CD4-positive, alpha-beta T cell treated with Interleukin-4 for 4 hours (primary cell): Measurements from ENCODE around the gene SEPTIN6.

ENCODE experiments used
- DNase-seq: peaks from one replicate; pipeline ENCODE4 v3.0.0-alpha.2; 2020

SEPTIN6 gene

DNA sequence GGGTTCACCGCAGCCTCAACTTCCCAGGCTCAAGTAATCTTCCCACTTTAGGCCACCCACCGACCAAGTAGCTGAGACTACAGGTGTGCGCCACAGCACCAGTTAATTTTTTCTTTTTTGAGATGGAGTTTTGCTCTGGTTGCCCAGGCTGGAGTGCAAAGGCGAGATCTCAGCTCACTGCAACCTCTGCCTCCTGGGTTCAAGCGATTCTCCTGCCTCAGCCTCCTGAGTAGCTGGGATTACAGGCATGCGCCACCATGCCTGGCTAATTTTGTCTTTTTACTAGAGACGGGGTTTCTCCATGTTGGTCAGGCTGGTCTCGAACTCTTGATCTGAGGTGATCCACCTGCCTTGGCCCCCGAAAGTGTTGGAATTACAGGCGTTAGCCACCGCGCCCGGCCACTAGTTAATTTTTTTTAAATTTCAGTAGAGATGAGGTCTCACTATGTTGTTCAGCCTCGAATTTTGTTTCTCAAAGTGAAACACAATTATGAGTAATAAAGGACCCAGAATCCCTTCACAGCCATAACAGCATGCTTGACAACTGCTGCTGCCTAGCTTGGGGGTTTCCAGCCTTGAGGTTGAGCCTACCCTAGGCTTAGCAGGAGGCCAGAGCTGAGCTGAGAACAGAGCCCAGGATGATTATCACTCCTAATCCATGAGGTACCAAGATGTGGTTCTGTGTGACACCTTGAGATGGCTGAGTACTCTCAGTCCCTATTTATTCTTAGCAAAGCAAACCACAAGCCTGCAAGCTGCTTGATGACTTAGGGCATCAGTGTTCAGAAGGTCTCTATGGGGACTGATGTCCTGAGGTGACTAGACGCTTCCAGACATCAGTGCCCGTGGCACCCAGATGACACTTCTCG, 45.2 kb downstream of the SEPTIN6 start:
- peak; percentile 85 for DNase-seq

DNA sequence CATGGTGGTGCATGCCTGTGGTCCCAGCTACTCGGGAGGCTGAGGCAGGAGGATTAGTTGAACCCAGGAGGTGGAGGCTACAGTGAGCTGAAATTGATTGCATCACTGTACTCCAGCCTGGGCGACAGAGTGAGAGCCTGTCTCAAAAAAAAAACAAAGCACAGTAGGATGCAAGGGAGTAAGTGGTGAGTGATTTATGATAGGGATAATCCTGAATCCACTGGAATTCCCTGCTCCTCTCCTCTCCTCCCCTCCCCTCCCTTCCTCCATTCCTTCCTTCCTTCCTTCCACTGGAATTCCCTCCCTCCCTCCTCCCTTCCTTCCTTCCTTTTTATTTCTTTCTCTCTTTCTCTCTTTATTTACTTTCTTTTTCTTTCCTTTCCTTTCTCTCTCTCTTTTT, 45.9 kb downstream of the SEPTIN6 start:
- no peak for DNase-seq

DNA sequence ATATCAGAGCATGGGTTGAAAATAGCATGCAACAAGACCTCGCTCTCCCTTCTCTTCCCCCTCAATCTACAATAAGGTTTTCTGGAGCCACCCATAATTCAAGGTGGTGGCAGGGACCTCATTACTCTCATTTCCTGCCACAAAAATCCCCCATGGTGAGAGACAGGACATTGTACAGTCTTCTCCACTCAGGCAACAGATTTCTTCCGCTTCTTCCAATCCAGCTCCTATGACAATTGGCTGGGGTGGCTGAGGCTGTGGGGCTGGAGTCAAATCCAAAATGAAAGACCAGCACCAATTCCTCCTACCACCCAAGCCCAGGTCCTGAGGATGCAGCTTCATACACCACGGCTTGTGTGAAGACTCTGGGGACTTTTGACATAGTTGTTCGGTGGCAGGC, 46.5 kb downstream of the SEPTIN6 start:
- DNase-seq: peak; percentile 15

DNA sequence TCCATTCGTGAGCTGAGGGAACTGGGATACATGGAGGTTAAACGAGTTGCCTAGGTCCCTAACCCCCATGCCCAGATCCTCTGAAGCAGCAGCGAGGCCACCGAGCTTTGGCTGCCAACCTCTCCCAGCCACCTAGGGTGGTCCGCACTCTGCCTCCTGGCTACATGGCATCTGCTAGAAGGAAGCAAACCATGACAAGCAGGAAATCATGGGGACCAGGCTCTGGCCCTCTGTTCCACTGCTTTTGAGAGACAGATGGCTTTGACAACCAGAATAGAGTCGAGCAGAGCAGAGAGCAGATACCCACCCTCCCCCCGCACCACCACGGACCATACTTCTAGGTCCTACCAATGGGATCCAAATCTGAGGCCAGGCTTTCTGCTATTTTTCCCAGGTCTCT, 49.3 kb downstream of the SEPTIN6 start:
- DNase-seq: no peak
